Measurements from ENCODE around the gene GREB1L.

Gene GREB1L

DNA sequence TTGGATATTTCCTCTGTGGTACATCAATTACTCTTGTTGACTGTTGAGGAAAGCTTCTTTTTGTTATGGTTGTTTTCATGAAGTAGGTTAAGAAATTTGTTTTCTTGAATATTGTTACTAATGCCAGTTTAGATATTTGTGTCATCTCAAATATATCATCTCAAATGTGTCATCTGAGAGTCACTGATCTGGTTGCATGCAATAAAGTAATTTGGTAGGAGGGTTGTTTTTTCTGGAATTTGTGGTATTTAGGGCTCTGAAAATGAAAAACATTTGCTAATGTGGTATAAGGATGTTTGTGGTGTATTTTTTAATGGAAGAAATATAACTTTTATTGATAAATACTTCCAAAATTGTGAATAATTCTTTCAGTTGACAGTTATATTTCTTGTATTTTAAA, 117.7 kb downstream of the GREB1L start:
- no peaks in the 10 kb centered on the region for H3K27me3 ChIP-seq (replicated peaks)
- no peak for DNase-seq
- H3K27ac ChIP-seq: no peak overlapping the region
- H3K36me3 ChIP-seq (replicated peaks): no peaks in the 10 kb centered on the region
- TF ChIP-seq, protein P1, sequence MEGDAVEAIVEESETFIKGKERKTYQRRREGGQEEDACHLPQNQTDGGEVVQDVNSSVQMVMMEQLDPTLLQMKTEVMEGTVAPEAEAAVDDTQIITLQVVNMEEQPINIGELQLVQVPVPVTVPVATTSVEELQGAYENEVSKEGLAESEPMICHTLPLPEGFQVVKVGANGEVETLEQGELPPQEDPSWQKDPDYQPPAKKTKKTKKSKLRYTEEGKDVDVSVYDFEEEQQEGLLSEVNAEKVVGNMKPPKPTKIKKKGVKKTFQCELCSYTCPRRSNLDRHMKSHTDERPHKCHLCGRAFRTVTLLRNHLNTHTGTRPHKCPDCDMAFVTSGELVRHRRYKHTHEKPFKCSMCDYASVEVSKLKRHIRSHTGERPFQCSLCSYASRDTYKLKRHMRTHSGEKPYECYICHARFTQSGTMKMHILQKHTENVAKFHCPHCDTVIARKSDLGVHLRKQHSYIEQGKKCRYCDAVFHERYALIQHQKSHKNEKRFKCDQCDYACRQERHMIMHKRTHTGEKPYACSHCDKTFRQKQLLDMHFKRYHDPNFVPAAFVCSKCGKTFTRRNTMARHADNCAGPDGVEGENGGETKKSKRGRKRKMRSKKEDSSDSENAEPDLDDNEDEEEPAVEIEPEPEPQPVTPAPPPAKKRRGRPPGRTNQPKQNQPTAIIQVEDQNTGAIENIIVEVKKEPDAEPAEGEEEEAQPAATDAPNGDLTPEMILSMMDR (IDR thresholded peaks at IDR 0.05; ENCODE audit: low read depth, low read length, missing control alignments): no peak
- in situ Hi-C loops (cut with HindIII; ENCODE audit: low pct_ligation_motif_present, low sequenced_read_pairs): no loop called here
- H3K4me3 ChIP-seq (ENCODE audit: low read depth, low read length): no peak overlapping the region

DNA sequence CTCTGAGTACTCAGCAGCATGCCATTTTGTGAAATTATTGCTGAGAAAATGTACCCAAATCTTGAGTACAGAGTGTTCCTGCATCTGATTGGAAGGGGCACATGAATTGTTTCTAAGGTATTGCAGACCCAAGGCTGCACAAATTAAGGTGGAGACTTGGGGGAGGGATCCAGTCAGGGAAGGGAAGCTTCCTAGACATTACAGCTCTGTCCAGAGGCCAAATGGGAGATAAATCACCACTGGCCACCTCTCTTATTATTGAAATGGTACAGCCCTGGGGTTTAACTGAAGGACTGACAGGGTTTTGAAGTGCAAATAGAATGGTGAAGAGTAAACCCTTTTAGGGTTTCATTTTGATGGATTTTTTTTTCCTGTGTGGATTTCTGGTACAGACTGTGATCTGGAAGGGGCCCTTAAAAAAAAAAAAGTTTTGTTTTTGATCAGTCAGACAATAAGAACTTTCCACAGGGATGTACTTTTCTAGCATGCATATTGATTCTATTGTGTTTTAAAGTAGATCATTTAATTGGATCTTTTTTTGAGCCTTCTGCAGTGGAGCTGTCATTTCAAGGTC, 119.4 kb downstream of the GREB1L start:
- H3K36me3 ChIP-seq (replicated peaks): no peaks in the 10 kb centered on the region
- no peak for DNase-seq
- TF ChIP-seq, protein P1 (IDR thresholded peaks at IDR 0.05; ENCODE audit: low read depth, low read length, missing control alignments): no peak
- in situ Hi-C loops (cut with HindIII; ENCODE audit: low pct_ligation_motif_present, low sequenced_read_pairs): no loop called here
- H3K27me3 ChIP-seq (replicated peaks): no peaks in the 10 kb centered on the region
- H3K27ac ChIP-seq: no peak overlapping the region
- H3K4me3 ChIP-seq (ENCODE audit: low read depth, low read length): no peak overlapping the region

DNA sequence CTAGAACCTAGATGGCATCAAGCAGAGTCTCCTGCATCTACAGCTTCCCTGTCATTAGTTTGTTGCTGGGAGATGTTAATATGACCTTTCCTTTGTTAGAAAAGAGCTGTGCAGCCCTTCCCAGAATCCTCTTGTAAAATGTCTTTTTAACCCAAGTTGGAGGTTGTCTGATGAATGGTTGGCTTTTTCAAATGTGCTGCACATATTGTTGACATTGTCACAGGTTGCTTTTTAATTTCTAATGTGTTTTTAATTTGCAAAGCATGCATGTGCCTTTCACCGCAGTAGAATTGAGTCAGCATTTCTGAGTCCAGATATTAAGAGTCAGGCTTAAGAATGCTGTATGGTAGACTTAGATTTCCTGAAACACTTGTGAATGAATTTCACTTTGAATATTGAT, 120.8 kb downstream of the GREB1L start:
- DNase-seq: no peak
- Histone ChIP-seq H3K4me3 (ENCODE audit: low read depth, low read length) (no peak overlapping the region), H3K27me3 (replicated peaks) (no peaks in the 10 kb centered on the region), H3K36me3 (replicated peaks) (no peaks in the 10 kb centered on the region), H3K27ac (no peak overlapping the region)
- TF ChIP-seq, protein P1 (IDR thresholded peaks at IDR 0.05; ENCODE audit: low read depth, low read length, missing control alignments): no peak
- in situ Hi-C loops (cut with HindIII; ENCODE audit: low pct_ligation_motif_present, low sequenced_read_pairs): no loop called here

DNA sequence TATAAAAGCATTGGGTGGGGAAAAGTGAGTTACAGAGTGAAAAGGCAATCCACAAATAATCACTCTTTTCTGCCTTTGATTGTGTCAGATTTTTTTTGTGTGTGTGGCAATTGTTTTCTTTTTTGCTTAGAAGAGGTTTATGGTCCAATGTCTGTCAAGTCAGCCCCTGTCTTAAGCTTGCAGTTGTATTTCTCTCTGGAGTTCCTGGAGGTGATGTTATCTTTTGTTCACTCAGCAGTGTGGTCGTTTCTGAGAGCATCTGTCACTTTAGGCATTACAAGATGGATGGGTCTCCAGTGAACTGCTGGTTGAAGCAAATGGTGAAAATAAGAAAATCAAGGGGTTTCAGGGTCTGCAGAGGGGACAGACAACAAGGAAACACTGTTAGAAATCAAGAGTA, 121.3 kb downstream of the GREB1L start:
- TF ChIP-seq, protein P1 (IDR thresholded peaks at IDR 0.05; ENCODE audit: low read depth, low read length, missing control alignments): no peak
- in situ Hi-C loops (cut with HindIII; ENCODE audit: low pct_ligation_motif_present, low sequenced_read_pairs): no loop called here
- H3K36me3 ChIP-seq (replicated peaks): no peaks in the 10 kb centered on the region
- H3K4me3 ChIP-seq (ENCODE audit: low read depth, low read length): no peak overlapping the region
- H3K27ac ChIP-seq: no peak overlapping the region
- no peak for DNase-seq
- H3K27me3 ChIP-seq (replicated peaks): no peaks in the 10 kb centered on the region

DNA sequence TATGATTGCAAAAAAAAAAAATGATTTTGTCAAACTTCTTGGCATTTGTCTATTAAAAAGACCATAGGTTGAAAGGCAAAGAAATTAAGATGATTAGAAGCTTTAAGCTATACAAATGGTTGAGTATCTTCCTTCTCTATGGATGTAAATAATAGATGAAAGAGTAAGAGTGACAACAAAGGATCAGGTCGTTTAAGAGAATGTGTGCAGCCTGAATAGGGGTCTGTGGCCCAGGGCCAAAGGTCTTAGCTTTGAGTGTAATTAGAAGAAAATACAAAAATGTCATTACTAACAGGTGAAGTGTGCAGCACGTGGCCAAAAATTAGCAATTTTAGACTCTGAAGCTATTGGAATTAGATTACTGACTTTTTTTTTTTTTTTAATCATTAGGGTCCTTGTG, 122.4 kb downstream of the GREB1L start:
- H3K4me3 ChIP-seq (ENCODE audit: low read depth, low read length): no peak overlapping the region
- DNase-seq: no peak
- TF ChIP-seq, protein P1 (IDR thresholded peaks at IDR 0.05; ENCODE audit: low read depth, low read length, missing control alignments): no peak

DNA sequence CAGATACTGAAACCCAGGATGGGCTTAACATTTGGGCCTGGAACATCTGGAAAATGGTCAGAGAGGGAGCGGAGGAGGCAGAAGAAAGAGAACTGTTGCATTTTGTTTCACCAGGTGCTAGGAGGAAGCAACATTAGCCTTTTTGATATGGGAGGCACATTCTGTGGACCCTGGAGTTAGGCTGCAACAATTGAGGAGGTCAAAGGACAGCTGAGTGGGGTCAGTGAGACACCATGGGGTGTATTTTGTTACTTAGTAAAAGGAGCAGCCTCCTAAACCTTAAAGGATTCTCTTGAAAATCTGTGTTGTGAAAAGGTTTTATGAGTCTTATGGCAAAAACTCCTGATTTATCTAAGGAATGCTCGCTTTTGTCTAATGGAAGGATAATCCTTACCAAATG, 124.9 kb downstream of the GREB1L start:
- DNase-seq: no peak
- TF ChIP-seq, protein P1 (IDR thresholded peaks at IDR 0.05; ENCODE audit: low read depth, low read length, missing control alignments): no peak
- in situ Hi-C loops (cut with HindIII; ENCODE audit: low pct_ligation_motif_present, low sequenced_read_pairs): no loop called here
- Histone ChIP-seq H3K27me3 (replicated peaks) (no peaks in the 10 kb centered on the region), H3K36me3 (replicated peaks) (no peaks in the 10 kb centered on the region), H3K4me3 (ENCODE audit: low read depth, low read length) (no peak overlapping the region), H3K27ac (no peak overlapping the region)

More for the DNA sequence above, 122.4 kb downstream of the GREB1L start:
- Histone ChIP-seq H3K27ac (no peak overlapping the region), H3K36me3 (replicated peaks) (no peaks in the 10 kb centered on the region), H3K27me3 (replicated peaks) (no peaks in the 10 kb centered on the region)
- in situ Hi-C loops (cut with HindIII; ENCODE audit: low pct_ligation_motif_present, low sequenced_read_pairs): no loop called here

All from brain microvascular endothelial cell (primary cell).